Thyroid gland (tissue), 4 donors: Measurements from ENCODE around the gene CHD6. TPM values are rescaled to one million over a fixed set of nuclear protein-coding genes. Genes with fewer than 3 reads are reported as not detected.

Experiments used
- DNase-seq, 2 donors: peaks; one replicate each; pipeline ENCODE4 v3.0.0-alpha.2; 2019
- H3K27ac ChIP-seq, 3 donors: fragments of 200-600 bp; sonication (generic); 1 replicate in 2 of 3; 2 replicates in 1 of 3; pipeline ENCODE4 v1.5.1; 2016 to 2019; ENCODE audit warnings: mild to moderate bottlenecking in 1 of 3, moderate library complexity in 1 of 3
- H3K27me3 ChIP-seq: fragments of 200-600 bp; sonication (generic); one replicate; pipeline ENCODE4 v1.5.1; 2019
- H3K36me3 ChIP-seq, 2 donors: fragments of 200-600 bp; sonication (generic); one replicate each; pipeline ENCODE4 v1.5.1; 2016 to 2019
- H3K4me1 ChIP-seq, 2 donors: fragments of 200-600 bp; sonication (generic); one replicate each; pipeline ENCODE4 v1.5.1; 2017 to 2019
- H3K4me3 ChIP-seq, 3 donors: fragments of 200-600 bp; sonication (generic); replicated peaks in 1 of 3; 1 replicate in 2 of 3; 2 replicates in 1 of 3; pipeline ENCODE4 v1.5.1; 2016; ENCODE audit warnings: mild to moderate bottlenecking in 1 of 3
- H3K9me3 ChIP-seq: fragments of 200-600 bp; sonication (generic); one replicate; pipeline ENCODE4 v1.5.1; 2017
- POLR2A ChIP-seq, 2 donors: fragments of 450-650 bp; IDR thresholded peaks; one replicate each; pipeline ENCODE4 v1.6.1; 2017; ENCODE audit warnings: antibody characterized with exemption in 2 of 2, mild to moderate bottlenecking in 2 of 2, moderate library complexity in 1 of 2
- WGBS, 2 donors: methylation state at CpG; one replicate each; pipeline ENCODE4 v1.1.5; 2017; 5-methylcytosine and 5-hydroxymethylcytosine counted together
- intact Hi-C: fragments of 100-400 bp; cut with DNase I; formaldehyde crosslinking; loops from one replicate; pipeline ENCODE4 v1.15.1; 2023
- total RNA-seq, 4 donors: library from RNA; depleted of rRNA; stranded (reverse); fragments of >200 nt; gene quantifications; one replicate each; pipeline ENCODE4 v1.2.3, GENCODE V29; 2016
- TF ChIP-seq, protein P1 (sequence below), 6 experiments: fragments of 200-600 bp in 3 of 6; fragments of 450-650 bp in 3 of 6; sonication (generic) in 3 of 6; IDR thresholded peaks; one replicate each; pipeline ENCODE4 v1.5.1; 2016 to 2019; ENCODE audit warnings: antibody characterized with exemption in 6 of 6, mild to moderate bottlenecking in 2 of 6, inconsistent platforms in 1 of 6, moderate library complexity in 1 of 6

The CHD6 gene
- total RNA-seq, 4 donors from 2014 or later = 58.0 to 104 (median 81.6) TPM

DNA sequence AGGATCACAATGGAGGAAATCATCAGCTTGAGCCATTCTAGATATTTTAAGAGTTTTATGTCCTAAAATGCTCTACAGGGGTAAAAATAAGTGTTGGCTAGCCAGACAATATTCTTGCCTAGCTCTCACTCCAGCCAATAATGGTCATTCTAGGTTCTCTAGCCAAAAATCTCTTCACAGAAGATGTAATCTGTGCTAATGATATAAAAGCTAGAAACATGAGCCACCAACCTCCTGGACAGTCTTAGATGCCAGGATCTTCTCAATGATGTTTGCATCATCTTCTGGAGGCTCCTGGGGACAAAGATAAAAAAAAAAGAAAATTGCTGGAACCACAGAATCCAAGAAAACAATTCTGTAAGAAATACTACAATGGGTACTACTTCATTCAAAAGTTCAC, 119.1 kb downstream of the CHD6 start:
- Histone ChIP-seq H3K36me3 (no peaks in the 10 kb centered on the region), H3K4me3 (no peak overlapping the region), H3K27ac (no peak overlapping the region), H3K27me3 (no peaks in the 10 kb centered on the region), H3K9me3 (no peaks in the 10 kb centered on the region), H3K4me1 (peaks cover 0 to 7% of the 10 kb centered on the region in 2 donors)
- intact Hi-C loops = no loop called here
- no peak for TF ChIP-seq POLR2A (IDR thresholded peaks at IDR 0.05)
- TF ChIP-seq, protein P1, sequence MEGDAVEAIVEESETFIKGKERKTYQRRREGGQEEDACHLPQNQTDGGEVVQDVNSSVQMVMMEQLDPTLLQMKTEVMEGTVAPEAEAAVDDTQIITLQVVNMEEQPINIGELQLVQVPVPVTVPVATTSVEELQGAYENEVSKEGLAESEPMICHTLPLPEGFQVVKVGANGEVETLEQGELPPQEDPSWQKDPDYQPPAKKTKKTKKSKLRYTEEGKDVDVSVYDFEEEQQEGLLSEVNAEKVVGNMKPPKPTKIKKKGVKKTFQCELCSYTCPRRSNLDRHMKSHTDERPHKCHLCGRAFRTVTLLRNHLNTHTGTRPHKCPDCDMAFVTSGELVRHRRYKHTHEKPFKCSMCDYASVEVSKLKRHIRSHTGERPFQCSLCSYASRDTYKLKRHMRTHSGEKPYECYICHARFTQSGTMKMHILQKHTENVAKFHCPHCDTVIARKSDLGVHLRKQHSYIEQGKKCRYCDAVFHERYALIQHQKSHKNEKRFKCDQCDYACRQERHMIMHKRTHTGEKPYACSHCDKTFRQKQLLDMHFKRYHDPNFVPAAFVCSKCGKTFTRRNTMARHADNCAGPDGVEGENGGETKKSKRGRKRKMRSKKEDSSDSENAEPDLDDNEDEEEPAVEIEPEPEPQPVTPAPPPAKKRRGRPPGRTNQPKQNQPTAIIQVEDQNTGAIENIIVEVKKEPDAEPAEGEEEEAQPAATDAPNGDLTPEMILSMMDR (IDR thresholded peaks at IDR 0.05) = no peak
- DNase-seq = no peak

DNA sequence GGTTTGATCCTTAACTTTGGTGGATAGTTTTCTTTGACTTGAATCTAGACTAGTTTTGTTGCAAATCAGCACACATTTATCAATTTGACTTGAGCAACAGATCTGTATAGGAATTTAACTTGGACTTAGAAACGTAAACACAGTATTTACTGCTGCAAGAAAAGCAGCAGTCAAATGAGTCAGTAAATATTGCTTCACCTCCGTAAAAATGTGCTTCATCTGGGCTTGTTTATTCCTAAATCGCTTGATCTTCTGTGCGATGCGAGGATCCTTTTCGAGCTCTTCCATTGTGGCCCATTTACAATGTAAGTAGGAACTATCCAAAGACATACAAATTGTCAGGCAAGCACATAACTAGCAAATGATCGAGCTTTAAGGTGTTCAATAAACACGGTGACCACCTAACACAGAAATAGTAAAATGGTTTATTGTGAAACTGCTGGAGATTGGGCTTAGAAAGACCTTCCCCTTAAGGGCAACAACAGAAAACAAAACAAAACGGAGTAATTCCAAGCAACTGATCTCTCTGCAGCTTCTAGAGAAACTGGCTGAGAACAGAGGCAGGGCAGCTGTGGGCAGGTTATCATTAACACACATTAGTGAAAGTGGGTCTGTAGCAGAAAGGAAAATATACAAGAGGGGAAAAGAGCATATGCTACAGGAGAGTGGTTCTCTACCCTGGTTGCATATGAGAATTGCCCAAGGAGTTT, 120.8 kb downstream of the CHD6 start:
- H3K4me3 ChIP-seq = no peak overlapping the region
- no peak for TF ChIP-seq POLR2A (IDR thresholded peaks at IDR 0.05)
- TF ChIP-seq, protein P1 (IDR thresholded peaks at IDR 0.05) = no peak
- no peak overlapping the region for H3K27ac ChIP-seq
- no peak for DNase-seq
- intact Hi-C loops = no loop called here
- H3K4me1 ChIP-seq = peaks cover 0 to 9% of the 10 kb centered on the region in 2 donors
- no peaks in the 10 kb centered on the region for H3K9me3 ChIP-seq
- H3K27me3 ChIP-seq = no peaks in the 10 kb centered on the region
- H3K36me3 ChIP-seq = no peaks in the 10 kb centered on the region
- 87 to 91% methylated on average over 9 of the region's 9 CpGs for WGBS, 2 donors

DNA sequence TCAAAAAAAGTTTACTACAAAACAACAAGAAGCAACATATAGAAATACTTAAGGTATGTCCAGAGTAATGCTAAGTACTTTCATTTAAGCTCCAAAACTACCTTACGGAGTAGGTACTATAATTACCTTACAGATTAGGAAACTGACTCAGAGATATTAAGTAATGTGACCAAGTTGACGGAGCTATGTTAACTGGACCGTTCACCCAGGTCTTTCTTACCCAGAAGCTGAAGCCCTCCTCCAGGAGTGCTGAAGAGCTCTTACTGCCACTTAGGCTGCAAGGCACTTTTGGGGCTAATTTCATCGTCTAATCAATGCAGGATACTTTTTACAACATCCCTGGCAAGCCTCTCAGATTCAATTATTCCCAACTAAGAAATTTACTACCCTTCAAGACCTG, 123.7 kb downstream of the CHD6 start:
- 39 to 40% methylated on average over 4 of the region's 4 CpGs for WGBS, 2 donors
- Histone ChIP-seq H3K27ac (no peak overlapping the region), H3K27me3 (no peaks in the 10 kb centered on the region), H3K36me3 (peaks cover 25 to 27% of the 10 kb centered on the region in 2 donors), H3K4me1 (peaks cover 0 to 9% of the 10 kb centered on the region in 2 donors), H3K4me3 (no peak overlapping the region), H3K9me3 (no peaks in the 10 kb centered on the region)
- intact Hi-C loops = no loop called here
- TF ChIP-seq, protein P1 (IDR thresholded peaks at IDR 0.05) = no peak
- TF ChIP-seq POLR2A (IDR thresholded peaks at IDR 0.05) = no peak
- peak; percentile 44 to 53 for DNase-seq

DNA sequence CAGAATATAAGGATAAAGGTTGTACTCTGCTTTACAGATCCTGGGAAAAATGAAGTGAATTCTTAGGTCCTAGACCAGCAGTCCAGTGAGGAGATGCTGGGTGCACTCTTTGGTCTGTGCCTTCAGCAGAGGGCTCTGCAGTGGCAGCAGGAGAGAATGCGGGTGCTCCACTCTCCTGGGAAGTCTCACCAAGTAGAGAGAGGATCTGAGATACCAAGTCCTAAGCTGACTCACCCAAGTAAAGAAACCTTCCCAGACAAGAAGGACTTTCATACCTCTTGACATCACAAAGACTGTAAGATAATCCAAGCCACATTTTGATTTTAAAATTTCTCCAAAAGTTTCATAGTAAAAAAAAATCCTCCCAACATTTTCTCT, 134.6 kb downstream of the CHD6 start:
- no peak overlapping the region for H3K4me3 ChIP-seq
- intact Hi-C loops = no loop called here
- H3K4me1 ChIP-seq = no peaks in the 10 kb centered on the region
- no peaks in the 10 kb centered on the region for H3K27me3 ChIP-seq
- no peak overlapping the region for H3K27ac ChIP-seq
- peaks cover 28 to 32% of the 10 kb centered on the region in 2 donors for H3K36me3 ChIP-seq
- H3K9me3 ChIP-seq = no peaks in the 10 kb centered on the region
- TF ChIP-seq, protein P1 (IDR thresholded peaks at IDR 0.05) = no peak
- no peak for TF ChIP-seq POLR2A (IDR thresholded peaks at IDR 0.05)
- DNase-seq = no peak
- 92 to 100% methylated on average over 1 of the region's 1 CpG for WGBS, 2 donors

DNA sequence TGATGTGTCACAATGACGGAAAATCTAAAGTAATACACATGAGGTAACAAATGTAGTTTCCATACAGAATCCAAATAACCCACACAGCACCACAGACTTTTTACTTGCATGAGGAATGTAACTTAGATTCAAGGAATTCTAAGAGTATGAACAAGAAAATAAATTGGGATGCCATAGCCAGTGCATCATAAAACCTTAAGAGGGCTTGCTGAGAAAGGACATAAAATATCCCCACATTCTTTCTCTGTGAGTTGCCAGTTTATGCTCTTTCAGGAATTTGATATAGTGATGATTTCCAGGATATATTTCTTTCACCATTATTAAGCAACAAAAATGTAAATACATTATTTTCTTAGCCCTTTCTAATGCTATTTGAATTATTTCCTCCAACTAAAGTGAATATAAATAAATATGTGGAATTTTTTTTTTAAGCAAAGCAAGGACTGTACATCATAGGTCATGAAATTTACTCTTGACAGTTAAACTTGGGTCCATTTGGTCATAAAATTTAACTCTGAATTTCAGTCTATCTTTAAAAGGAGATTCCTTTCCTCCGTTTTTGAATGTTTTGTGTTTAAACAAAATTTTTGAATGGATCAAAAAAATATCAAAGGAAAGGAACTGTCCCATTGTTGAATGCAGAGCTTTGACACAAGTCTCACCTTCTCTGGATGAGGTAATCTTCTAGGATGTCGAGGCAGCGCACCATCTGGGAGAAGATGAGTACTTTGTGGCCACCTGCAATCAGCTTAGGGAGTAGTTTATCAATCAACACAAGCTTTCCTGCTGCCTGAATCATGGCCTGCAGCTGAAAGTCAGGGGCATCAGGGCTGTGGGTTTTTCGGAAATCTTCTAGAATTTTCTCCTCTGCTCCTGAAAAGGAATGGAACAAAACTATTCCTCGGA, 135.3 kb downstream of the CHD6 start:
- DNase-seq = no peak
- H3K4me3 ChIP-seq = no peak overlapping the region
- no peaks in the 10 kb centered on the region for H3K9me3 ChIP-seq
- H3K36me3 ChIP-seq = peaks cover 23 to 26% of the 10 kb centered on the region in 2 donors
- no peaks in the 10 kb centered on the region for H3K4me1 ChIP-seq
- 90% methylated on average over 6 of the region's 6 CpGs for WGBS, 2 donors
- TF ChIP-seq POLR2A (IDR thresholded peaks at IDR 0.05) = no peak
- intact Hi-C loops = no loop called here
- H3K27me3 ChIP-seq = no peaks in the 10 kb centered on the region
- no peak overlapping the region for H3K27ac ChIP-seq
